Measurements from ENCODE around the gene FAM3C.

DNA sequence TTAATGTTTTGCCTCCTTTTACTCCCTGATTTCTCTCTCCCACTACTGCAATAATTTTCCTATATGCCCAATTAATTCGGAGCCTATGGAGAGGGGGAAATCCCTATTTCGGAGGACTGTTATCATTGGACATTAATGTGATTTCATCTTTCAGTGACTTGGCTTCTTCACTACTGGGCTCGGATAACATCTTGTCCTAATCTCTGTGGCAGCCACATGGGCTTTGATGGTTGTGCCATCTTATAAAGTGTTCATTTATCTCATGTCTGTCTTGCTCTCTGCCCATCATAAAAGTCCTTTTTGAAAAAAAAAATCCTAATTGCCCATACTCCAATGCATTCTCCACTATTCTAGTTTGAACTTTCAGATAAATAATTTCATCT is 15.5 kb upstream of the FAM3C start:
- TF ChIP-seq, protein P1, sequence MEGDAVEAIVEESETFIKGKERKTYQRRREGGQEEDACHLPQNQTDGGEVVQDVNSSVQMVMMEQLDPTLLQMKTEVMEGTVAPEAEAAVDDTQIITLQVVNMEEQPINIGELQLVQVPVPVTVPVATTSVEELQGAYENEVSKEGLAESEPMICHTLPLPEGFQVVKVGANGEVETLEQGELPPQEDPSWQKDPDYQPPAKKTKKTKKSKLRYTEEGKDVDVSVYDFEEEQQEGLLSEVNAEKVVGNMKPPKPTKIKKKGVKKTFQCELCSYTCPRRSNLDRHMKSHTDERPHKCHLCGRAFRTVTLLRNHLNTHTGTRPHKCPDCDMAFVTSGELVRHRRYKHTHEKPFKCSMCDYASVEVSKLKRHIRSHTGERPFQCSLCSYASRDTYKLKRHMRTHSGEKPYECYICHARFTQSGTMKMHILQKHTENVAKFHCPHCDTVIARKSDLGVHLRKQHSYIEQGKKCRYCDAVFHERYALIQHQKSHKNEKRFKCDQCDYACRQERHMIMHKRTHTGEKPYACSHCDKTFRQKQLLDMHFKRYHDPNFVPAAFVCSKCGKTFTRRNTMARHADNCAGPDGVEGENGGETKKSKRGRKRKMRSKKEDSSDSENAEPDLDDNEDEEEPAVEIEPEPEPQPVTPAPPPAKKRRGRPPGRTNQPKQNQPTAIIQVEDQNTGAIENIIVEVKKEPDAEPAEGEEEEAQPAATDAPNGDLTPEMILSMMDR (IDR thresholded peaks at IDR 0.05; ENCODE audit: low read length): no peak
- TF ChIP-seq EZH2 (IDR thresholded peaks at IDR 0.05; ENCODE audit: borderline replicate concordance, low read length): no peak

Data from OCI-LY1 (cell line).